ENCODE data around the gene BPIFA1.
A peak's percentile ranks its signal among the peaks of the same experiment; 100 is the strongest.

BPIFA1 gene

DNA sequence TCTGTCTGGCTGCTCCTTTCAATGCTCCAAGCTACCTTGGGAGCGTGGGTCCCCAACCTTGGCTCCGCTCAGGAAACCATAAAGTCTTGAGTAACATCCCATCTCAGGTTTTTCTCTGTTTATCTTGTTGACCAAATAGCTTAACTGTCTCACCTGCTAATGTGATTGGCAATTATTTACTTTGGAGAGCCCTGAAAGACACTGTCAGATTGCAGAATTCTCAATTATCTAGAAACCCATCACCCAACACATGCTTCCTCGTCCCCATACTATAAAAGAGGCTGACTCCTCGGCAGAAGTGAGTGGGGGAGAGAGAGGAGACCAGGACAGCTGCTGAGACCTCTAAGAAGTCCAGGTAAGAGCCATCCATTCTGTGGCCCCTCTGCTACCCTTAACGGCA, at the start of gene BPIFA1:
Gene BPIFA1, plus strand, starts transcription at position 301 of the 400 bp plus-strand sequence. CDS start 1,716 bp downstream, outside the sequence.
- no peak for DNase-seq

DNA sequence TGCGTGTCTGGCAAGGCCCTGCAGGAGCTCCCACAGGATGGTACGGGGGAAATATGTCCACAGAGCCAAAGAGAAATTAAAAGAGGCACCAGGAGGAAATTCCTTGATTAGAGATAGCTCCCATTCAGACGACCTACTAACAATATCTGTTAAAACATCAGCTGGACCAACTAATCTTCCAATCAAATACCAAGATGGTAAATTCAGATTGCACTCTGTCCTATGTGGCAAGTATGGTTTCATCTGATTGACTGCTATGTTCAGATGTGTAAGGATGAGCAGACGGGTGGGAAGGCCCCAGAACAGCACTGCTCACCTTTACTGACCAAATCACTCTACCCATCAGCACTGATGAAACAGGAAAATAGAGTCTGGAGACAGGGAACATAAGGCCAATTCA, 48.3 kb upstream of the BPIFA1 start:
- no peak for DNase-seq

DNA sequence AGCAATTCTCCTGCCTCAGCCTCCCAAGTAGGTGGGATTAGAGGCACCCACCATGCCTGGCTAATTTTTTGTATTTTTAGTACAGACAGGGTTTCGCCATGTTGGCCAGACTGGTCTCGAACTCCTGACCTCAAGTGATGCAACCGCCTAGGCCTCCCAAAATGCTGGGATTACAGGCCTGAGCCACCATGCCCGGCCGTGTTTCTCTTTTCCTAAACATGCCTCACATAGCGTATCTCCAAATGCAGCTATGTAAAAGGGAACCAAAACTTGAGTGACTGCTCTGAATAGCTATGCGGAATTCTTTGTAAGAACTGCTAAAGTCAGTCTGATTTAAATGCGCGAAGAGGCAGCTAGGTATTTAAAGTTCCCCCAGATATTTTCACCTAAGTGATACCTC, 47.4 kb upstream of the BPIFA1 start:
- DNase-seq: no peak

GRCh38 chr20:33191484-33191883, 44.3 kb upstream of the BPIFA1 start:
- DNase-seq: no peak

GRCh38 chr20:33191955-33192354, 43.8 kb upstream of the BPIFA1 start:
- no peak for DNase-seq

GRCh38 chr20:33192912-33193501, 42.8 kb upstream of the BPIFA1 start:
- DNase-seq: no peak

DNA sequence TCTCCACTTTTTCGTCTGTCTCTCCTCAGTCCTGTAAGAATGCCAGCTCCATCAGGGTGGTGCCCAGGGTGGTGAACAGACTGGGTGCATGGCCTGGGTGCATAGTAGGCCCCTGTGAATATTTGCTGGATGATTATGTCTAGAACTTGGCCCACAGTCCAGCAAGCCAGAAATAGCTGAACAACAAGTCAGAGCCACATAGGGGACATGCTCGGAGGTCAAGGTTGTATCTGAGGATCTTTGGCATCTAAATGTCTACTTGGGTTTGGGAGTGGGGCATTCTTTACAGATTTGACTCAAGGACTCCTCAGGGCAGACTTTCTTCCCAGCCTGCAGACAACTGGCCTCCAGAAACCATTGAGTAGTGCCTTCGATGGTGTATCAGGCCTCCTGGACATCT, 36.8 kb upstream of the BPIFA1 start:
- no peak for DNase-seq

GRCh38 chr20:33202451-33202850, 33.3 kb upstream of the BPIFA1 start:
- no peak for DNase-seq

DNA sequence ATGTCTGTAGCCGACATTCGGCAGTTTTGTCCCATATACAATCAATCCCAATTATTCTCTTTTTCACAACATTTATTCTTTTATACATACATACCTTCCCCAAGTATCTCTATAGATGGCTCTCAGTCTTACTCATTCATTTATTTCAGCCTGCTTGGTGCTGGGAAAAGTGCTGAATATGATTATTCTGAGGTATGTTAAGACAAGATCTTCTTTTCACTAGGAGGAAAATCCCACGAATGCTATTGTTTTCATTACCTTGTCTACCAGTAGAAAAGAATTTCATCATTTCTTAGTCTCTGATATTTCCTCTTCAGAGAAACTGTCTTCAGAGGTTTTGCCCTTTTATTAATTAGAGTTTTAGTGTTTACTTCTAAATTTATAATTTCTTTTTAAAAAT, 32.4 kb upstream of the BPIFA1 start:
- no peak for DNase-seq

- peak; percentile 18 for DNase-seq
Measured at GRCh38 chr20:33209789-33210188, 26.0 kb upstream of the BPIFA1 start.

DNA sequence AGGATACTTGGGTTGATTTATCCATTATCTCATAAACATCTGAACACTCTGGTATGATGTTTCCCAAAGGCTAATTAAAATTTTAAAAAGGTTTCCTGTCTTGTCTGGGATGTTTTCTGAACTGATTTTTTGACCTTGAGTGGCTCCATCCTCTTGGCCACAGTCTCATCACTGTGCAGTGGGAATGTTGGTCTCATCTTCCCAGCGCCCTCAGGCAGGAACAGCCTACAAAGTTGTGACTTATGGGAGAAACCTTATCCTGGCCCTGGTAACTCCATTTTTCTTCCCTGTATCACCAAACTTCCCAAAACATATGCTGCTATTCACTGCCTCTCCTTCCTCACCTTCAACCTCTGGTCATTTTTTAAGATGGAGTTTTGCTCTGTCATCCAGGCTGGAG, 25.4 kb upstream of the BPIFA1 start:
- DNase-seq: no peak

- DNase-seq: no peak
Measured at GRCh38 chr20:33211817-33212424, 23.9 kb upstream of the BPIFA1 start.

- no peak for DNase-seq
Measured at GRCh38 chr20:33217052-33217451, 18.7 kb upstream of the BPIFA1 start, which contains the start of gene BPIFA3. TSS of gene BPIFA3 (plus strand) at chr20:33217352. CDS start at chr20:33217537, 185 bp downstream.

- DNase-seq: no peak
Measured at GRCh38 chr20:33224399-33224798, 11.4 kb upstream of the BPIFA1 start.

- DNase-seq: no peak
Measured at GRCh38 chr20:33229843-33230242, 6.0 kb upstream of the BPIFA1 start.

DNA sequence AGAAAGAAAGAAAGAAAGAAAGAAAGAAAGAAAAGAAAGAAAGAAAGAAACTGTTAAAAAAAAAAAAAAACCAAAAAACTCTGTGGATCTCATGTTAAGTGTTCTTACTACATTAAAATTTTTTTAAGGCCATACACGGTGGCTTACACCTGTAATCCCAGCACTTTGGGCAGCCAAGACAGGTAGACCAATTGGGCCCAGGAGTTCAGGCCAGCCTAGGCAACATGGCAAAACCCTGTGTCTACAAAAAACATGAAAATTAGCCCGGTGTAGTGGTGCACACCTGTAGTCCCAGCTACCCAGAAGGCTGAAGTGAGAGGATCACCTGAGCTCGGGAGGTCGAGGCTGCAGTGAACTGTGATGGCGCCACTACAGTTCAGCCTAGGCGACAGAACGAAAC, 4.6 kb upstream of the BPIFA1 start:
- no peak for DNase-seq

GRCh38 chr20:33232486-33233072, 3.2 kb upstream of the BPIFA1 start:
- no peak for DNase-seq

DNA sequence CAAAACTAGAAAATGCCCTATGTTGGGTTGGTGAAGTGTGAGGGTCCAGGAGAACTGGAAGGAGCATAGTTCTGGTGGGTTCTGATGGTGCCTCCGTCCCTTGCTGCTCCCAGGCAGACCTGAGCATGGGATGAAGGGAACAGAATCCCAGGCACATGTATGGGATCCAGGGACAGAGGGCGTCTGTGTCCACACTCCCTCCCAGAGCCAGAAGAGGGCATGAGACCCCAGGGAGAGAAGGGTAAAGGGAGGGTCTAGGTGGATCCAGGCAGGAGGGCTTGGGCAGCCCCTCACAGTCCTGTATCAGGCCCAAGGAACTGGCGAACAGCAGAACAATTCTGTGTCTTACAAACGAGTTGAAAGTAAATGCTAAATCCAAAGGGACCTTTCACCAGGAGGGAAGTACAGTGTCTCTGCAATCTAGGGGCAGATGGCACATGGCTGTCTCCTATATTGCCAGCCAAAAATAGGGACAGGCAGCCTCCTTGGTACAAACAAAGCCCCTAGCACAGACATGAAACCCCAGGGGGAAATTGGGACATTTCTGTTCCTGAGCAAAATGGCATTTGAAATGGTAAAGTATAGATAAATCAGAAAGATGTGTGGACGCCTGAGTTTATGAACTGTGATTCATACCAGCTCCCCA, 2.5 kb upstream of the BPIFA1 start:
- no peak for DNase-seq

DNA sequence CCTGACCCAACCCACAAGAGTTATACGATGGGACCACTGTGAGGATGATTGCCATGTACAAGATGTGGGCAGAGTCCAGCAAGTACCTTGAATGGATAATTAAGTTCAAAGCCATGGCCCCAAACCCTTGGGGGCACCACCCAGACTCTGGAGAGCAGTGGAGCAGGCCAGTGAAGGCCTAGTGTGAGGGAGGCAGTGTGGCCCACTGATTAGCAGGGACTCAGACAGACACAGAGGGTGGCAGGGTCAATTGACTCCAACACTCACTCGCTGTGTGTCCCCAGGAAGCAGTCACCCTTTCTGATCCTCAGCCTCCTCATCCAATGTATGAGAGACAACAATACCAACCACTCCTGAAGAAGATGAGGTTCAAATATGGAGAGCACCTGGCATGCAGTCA, 1.7 kb upstream of the BPIFA1 start:
- DNase-seq: no peak

- no peak for DNase-seq
Measured at GRCh38 chr20:33236351-33236750, 555 bp downstream of the BPIFA1 start.

GRCh38 chr20:33237989-33238388, 2.2 kb downstream of the BPIFA1 start:
- no peak for DNase-seq

DNA sequence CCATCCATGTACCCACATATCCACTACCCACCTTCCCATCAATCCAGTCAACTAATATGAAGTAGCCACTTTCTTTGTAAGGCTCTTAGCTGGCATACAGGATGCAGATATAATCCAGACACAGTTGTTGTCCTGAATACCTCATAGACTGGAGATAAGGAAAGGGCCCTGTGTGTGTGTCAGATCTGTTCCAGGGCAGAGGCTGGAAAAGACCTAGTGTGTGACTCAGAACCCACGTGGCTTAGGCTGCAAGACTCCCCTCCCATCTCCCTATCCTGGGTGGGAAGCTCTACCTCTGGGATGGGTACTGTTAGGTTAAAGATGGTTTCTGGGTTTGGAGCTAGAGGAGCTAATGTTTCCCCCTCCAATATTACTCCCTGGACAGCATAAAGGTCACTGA, 3.6 kb downstream of the BPIFA1 start:
- no peak for DNase-seq

DNA sequence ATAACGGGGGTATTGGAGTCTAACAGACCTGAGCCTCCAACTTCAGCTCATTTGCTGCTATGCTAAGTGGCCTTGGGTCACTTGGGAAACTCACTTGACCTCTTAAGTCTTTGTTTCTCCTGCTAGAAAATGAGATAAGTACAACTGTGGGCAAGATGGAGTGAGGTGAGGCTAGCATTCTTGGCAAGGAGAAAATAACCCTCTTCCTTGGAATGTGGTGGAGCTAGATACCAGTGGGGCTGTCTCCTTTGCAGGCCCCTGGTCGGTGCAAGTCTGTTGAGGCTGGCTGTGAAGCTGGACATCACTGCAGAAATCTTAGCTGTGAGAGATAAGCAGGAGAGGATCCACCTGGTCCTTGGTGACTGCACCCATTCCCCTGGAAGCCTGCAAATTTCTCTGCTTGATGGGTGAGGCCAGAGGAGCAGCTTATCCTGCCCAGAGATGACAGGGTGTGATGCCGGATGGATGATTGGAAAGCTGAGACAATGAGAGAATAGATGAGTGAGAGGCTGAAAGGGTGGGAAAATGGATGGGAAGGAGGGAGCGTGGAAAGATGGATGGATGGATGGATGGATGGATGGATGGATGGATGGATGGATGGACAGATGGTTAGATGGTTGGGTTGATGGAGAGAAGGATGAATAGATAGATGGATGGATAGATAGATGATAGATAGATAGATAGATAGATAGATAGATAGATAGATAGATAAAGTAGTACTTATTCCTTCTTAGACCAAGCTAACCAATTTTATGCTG, 4.4 kb downstream of the BPIFA1 start:
- DNase-seq: no peak

Data from NCI-H1048 (cell line).